Measurements from ENCODE around the gene RCCD1.
"Not testable (repeated sequence)": the region's sequence is repeated elsewhere in the genome, so short reads cannot be mapped to it uniquely, and the experiment has no call there.

RCCD1 gene, protein sequence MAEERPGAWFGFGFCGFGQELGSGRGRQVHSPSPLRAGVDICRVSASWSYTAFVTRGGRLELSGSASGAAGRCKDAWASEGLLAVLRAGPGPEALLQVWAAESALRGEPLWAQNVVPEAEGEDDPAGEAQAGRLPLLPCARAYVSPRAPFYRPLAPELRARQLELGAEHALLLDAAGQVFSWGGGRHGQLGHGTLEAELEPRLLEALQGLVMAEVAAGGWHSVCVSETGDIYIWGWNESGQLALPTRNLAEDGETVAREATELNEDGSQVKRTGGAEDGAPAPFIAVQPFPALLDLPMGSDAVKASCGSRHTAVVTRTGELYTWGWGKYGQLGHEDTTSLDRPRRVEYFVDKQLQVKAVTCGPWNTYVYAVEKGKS

GRCh38 chr15:90954712-90955623 is at the start of gene RCCD1:
Gene RCCD1, plus strand, starts transcription at chr15:90954884. Its CDS starts 1,851 bp downstream, at chr15:90956735.
- peak; percentile 99 for DNase-seq (ENCODE audit: low spot score)

- DNase-seq (ENCODE audit: low spot score): no peak
Measured at GRCh38 chr15:90905306-90906180, 49.1 kb upstream of the RCCD1 start.

GRCh38 chr15:90906181-90906849 is 48.4 kb upstream of the RCCD1 start:
- DNase-seq (ENCODE audit: low spot score): no peak

DNA sequence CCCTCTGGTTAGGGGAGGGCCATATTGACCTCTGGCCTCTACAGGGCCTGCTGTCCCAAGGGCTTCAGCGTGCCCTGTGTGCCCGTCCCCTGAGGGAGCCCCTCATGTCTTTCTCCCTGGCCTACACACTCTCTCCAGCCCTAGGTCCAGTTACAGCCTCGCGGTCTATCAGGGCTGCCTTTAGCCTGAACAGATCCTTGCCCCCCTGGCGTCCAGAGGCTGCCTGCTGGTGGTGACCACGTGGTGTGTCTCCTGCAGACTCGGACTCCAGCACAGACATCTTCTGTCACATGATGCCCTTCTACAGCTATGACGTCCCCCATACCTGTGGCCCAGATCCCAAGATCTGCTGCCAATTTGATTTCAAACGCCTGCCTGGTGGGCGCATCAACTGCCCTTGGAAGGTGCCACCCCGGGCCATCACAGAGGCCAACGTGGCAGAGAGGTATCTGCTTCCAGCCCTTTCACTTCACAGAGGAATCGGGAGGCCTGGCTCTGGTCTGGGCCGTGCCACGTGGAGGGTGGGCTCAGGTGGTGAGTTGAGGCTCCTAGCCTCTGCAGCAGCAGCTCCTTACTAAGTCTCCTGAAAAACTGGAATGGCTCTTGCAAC is 47.5 kb upstream of the RCCD1 start:
- no peak for DNase-seq (ENCODE audit: low spot score)

DNA sequence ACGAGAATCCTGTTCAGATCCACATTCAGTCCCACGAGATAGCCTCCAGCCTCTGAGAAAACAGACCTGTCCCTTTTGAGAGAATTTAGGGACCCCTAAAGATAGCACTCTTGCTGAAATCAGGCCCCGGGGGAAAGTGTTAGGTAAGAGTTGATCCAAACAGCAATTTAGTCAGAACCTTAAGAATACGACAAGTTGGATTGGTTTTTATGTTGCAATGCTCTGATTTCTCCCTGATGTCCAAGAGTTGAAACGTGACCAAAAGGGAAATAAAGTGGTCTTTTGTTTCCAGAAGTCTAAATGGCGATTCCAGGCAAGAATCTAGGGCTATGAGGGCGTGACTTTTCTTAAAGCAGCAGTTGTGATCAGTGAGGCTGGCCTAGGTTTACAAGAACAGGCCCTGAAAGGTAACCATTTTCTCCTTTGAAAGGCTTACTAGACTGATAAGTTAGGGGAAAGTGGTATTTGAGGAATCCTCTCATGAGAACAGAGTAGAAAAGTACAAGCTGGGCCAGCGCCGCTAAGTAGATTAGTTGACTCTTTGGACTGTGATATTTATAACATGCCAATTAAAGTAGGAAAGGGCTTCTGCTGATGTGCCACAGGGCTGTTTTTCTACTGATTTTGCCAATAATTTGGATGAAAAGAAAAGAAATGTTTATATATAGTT is 46.7 kb upstream of the RCCD1 start:
- no peak for DNase-seq (ENCODE audit: low spot score)

DNA sequence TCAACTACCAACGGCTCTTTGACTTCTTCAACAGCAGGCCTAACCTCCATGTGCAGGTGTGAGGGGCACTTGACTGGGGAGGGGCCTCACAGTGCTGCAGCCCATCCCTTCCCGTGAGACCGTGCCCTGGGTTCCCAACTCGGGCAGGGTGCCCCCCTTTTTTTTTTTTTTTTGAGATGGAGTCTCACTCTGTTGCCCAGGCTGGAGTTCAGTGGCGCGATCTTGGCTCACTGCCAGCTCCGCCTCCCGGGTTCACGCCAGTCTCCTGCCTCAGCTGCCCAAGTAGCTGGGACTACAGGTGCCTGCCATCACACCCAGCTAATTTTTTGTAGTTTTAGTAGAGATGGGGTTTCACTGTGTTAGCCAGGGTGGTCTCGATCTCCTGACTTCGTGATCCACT is 45.2 kb upstream of the RCCD1 start:
- not testable (repeated sequence) for DNase-seq (ENCODE audit: low spot score)

DNA sequence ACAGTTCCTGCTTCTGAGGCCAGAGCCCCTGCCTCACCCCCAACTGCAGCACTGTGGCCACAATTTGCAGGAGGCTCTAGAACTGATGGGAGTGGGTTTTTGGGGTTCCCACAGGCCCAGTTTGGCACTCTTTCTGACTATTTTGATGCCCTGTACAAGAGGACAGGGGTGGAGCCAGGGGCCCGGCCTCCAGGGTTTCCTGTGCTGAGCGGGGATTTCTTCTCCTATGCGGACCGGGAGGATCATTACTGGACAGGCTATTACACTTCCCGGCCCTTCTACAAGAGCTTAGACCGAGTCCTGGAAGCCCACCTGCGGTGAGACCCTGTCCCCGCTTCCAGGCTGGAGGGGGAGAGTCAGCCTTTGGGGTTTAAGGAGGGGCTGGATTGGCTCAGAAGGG is 44.7 kb upstream of the RCCD1 start:
- DNase-seq (ENCODE audit: low spot score): no peak

- DNase-seq (ENCODE audit: low spot score): no peak
Measured at GRCh38 chr15:90910441-90911301, 44.0 kb upstream of the RCCD1 start.

DNA sequence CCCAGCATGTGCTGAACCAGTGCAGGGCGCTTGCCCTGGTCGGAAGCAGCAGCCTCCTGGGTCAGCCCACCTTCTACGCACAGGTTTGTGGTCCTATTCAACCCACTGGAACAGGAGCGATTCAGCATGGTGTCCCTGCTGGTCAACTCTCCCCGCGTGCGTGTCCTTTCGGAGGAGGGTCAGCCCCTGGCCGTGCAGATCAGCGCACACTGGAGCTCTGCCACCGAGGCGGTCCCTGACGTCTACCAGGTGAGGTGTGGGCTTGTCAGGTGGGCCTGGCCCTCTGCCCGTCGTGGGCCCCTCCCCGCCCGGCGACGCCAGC is 43.4 kb upstream of the RCCD1 start:
- no peak for DNase-seq (ENCODE audit: low spot score)

DNA sequence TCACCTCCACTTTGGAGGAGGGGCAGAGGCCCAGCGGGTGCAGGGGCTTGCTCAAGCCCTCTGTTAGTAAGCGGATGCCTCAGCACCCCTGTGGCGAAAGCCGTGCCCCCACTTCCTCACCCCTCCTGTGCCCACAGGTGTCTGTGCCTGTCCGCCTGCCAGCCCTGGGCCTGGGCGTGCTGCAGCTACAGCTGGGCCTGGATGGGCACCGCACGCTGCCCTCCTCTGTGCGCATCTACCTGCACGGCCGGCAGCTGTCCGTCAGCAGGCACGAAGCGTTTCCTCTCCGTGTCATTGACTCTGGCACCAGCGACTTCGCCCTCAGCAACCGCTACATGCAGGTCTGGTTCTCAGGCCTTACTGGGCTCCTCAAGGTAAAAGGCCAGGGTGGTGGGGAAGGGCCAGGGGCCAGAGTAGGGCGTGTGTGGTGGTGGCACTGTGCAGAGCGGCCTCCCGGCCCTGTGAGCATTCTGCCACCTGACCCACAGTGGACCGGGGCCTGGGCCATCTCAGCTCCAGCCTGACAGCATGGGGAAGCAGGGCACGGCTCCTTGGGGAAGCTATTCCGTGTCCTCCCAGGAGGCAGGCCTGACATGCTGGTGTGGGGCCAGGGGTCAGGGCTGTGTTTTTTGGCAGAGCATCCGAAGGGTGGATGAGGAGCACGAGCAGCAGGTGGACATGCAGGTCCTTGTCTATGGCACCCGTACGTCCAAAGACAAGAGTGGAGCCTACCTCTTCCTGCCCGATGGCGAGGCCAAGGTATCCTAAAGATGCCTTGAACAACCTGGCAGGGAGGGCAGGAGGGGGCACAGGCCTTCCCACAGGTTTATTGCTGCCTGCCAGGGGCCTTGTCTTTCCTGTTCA is 42.5 kb upstream of the RCCD1 start:
- DNase-seq (ENCODE audit: low spot score): no peak

- no peak for DNase-seq (ENCODE audit: low spot score)
Measured at GRCh38 chr15:90912770-90913075, 42.0 kb upstream of the RCCD1 start.

DNA sequence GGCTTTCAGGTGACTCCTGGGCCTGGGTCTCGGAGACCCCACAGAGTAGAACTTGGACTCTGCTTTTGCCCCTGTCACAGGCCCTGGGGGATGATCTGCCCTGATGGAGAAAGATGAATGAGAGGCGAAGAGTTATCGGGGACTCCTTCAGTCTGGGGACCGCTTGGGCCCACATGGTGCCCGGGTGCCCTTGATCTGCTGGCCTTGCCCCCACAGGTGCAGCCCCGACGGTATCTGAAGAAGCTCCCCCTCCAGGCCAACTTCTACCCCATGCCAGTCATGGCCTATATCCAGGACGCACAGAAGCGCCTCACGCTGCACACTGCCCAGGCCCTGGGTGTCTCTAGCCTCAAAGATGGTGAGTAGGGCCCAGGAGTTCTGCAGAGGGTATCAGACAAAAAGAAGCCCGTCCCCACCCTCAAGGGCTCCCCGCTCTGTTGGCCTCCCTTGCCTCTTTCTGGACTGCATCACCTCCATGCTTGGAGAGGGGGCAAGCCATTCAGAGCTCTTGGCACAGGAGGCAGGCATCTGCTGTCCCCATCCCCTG is 41.2 kb upstream of the RCCD1 start:
- no peak for DNase-seq (ENCODE audit: low spot score)

- DNase-seq (ENCODE audit: low spot score): no peak
Measured at GRCh38 chr15:90914305-90915080, 40.2 kb upstream of the RCCD1 start.

- no peak for DNase-seq (ENCODE audit: low spot score)
Measured at GRCh38 chr15:90915216-90915807, 39.4 kb upstream of the RCCD1 start.

- DNase-seq (ENCODE audit: low spot score): no peak
Measured at GRCh38 chr15:90915808-90916440, 38.8 kb upstream of the RCCD1 start.

GRCh38 chr15:90916461-90916860 is 38.2 kb upstream of the RCCD1 start:
- no peak for DNase-seq (ENCODE audit: low spot score)

GRCh38 chr15:90917569-90917968 is 37.1 kb upstream of the RCCD1 start:
- DNase-seq (ENCODE audit: low spot score): no peak

All from germinal center (tissue), 1 donor.